ENCODE data around the gene SCAF1.

The SCAF1 gene

GRCh38 chr19:49641688-49642491 is at the start of gene SCAF1:
SCAF1 (plus strand) TSS chr19:49642209; CDS start chr19:49645027, 2,818 bp downstream.
- peak; percentile 99 for DNase-seq

DNA sequence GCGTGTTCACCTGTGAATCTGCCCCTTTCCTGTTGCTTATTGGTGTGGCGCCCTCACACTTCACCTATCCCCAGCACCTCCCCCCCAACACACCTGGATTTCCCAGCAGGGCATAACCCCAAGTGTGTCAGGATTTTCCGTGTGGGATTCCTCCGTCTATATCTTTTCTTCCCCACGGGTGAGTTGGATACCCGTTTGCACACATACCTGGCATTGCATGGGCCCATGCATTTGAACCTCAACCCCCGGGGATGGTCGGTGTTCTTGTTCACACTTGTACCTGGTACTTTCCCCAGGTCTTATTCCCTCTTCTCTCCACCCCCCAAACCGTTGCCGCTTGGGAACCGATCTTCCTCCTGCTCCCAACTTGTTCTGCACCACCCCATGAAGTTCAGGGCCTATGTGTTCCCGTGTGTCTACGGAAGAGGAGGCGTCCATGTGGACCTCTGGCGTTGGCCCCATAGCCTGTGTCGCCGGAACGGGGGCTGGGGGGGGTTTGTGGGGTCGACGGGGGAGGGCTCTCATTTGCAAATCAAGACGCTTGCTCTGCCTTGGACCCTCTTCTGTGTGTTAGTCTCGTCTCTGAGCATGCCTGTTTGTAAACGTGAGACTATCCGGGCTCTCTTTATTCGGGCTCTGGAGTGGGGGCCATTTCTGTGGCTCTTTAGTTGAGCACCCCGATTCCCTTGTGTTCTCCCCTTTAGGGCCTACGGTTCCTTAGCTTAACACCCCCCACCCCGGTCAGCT is 49.4 kb upstream of the SCAF1 start:
- peak; percentile 47 for DNase-seq

DNA sequence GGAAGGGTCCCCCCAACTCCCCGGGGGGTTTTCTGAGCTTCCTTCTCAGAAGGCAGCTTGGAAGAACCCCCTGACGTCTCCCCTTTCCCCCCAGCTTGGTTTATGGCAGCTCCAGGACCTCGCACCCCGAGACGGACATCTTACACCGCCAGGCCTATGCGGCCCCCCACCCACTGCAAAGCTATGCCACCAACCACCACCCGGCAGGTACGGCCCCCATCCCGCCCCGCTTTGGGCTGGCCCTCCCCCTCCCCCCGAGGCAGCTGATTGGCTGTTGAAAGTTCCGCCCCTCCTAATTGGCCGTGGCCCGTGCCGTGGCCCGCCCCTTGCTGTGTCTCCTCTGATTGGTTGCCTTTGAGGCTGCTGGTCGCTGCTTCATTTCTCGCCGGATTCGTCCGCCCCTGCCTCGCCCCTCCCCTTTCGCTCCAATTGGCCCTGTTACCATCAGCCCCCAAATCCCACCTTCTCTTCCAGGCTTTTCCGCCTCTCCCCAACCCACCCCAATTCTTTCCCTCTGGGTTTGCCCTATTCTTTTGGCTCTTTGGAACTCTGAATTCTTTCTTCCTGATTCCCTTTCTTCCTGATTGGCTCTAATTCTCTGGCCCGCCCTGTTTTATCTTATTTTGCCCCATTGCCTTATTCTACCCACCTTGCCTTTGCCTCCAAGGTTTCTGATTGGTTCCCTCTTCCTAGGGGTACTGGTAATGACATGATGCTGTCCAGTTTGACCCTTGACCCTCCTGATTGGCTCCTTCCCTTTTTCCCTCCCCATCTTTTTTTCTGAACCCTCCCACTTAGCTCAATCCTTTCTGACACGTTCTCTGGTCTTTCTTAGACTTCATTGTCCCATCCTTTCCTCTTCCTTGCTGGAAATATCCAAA is 48.5 kb upstream of the SCAF1 start:
- peak; percentile 96 for DNase-seq

DNA sequence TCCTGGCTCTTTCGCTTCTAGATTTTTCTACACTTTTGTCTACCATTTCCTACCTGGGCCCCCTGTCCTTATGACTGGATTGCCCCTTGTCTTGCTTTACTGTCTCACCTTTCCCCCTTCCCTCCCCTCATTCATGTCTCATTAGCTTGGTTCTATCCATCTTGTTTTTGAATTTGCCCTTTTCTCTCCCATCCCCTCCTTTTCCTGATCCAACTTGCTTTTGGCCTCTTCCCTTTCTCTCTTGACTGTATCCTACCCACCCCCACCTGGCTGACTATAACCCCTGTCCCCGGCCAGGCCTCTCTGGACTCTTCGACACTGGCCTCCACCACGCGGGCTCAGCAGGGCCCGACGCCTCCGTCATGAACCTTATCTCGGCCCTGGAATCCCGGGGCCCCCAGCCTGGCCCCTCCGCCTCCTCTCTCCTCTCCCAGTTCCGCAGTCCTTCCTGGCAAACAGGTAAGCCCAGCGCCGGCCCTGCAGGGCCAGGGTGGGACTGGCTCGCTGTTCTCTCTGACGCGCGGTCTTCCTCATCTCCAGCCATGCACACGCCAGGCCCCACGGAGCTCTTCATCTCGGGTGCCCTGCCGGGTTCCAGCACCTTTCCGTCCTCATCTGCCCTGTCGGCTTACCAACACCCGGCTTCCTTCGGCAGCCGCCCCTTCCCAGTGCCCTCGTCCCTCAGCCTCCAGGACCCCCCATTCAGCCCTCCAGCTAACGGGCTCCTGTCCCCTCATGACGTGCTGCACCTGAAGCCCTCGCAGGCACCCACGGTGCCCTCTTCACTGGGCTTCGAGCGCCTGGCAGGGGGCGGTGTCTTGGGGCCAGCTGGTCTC is 47.6 kb upstream of the SCAF1 start:
- DNase-seq: no peak

GRCh38 chr19:49594993-49595818 is 46.8 kb upstream of the SCAF1 start:
- DNase-seq: no peak

DNA sequence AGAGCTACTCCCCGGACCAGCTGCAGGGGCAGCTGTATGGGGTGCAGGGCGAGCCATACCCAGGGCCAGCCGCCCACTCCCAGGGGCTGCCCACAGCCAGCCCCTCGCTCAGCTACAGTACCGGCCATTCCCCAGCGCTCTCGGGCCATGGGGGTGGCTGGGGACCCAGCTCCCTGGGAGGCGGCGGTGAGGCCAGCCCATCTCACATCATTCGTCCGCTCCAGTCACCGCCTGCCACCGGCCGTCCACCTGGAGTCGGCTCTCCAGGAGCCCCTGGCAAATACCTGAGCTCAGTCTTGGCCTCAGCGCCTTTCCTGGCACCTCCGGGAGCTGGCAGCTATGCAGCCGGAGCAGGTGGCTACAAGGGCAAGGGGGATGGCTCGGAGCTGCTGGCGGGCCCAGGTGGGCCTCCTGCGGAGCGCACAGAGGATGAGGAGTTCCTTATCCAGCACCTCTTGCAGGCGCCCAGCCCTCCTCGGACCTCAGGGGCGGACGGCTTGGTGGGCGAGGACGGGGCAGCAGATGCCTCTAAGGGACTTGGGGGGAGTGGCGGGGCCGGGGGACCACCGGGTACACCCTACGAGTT is 46.1 kb upstream of the SCAF1 start:
- no peak for DNase-seq

- no peak for DNase-seq
These were observed 45.6 kb upstream of the SCAF1 start for GRCh38 chr19:49596407-49596806.

DNA sequence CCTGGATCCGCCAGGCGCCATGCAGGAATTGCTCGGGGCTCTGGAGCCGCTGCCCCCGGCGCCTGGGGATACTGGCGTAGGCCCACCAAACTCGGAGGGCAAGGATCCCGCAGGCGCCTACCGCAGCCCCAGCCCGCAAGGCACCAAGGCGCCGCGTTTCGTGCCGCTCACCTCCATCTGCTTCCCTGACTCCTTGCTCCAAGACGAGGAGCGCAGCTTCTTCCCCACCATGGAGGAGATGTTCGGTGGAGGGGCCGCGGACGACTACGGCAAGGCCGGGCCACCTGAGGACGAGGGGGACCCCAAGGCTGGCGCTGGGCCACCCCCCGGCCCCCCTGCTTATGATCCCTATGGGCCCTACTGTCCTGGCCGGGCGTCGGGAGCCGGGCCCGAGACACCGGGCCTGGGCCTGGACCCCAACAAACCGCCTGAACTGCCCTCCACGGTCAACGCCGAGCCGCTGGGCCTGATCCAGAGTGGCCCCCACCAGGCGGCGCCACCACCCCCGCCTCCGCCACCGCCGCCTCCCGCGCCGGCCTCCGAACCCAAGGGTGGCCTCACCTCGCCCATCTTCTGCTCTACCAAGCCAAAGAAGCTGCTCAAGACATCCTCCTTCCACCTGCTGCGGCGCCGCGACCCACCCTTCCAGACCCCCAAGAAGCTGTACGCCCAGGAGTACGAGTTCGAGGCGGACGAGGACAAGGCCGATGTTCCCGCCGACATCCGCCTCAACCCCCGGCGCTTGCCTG is 44.9 kb upstream of the SCAF1 start:
- no peak for DNase-seq

GRCh38 chr19:49597703-49597974 is 44.4 kb upstream of the SCAF1 start:
- no peak for DNase-seq

DNA sequence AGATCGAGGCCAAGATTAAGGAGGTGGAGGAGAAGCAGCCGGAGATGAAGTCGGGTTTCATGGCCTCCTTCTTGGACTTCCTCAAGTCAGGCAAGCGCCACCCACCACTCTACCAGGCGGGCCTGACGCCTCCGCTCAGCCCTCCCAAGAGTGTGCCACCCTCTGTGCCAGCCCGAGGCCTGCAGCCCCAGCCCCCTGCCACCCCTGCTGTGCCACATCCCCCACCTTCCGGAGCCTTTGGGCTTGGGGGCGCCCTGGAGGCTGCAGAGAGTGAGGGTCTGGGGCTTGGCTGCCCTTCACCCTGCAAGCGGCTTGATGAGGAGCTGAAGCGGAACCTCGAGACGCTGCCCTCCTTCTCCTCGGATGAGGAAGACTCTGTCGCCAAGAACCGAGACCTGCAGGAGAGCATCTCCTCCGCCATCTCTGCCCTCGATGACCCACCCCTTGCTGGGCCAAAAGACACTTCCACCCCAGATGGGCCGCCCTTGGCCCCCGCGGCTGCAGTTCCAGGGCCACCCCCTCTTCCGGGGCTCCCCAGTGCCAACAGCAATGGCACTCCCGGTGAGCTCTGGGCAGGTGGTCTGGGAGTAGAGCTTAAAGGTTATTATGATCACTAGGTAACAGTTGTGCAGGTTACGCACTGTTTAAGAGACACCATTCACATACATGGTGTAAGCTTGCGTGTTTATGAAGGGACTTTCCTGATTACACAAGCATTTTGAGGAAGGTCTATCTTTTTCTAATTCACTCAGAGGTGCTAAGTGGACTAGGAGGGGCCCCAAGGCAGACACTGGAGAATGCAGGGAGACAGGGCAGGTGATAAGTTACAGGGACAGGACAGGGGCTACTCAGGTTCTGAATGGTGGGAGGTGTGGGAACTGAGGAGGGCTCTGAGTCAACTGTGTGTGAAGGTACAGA is 42.4 kb upstream of the SCAF1 start:
- DNase-seq: no peak

GRCh38 chr19:49601482-49602038 is 40.4 kb upstream of the SCAF1 start:
- DNase-seq: no peak

- no peak for DNase-seq
These were observed 39.2 kb upstream of the SCAF1 start for GRCh38 chr19:49602806-49603205.

DNA sequence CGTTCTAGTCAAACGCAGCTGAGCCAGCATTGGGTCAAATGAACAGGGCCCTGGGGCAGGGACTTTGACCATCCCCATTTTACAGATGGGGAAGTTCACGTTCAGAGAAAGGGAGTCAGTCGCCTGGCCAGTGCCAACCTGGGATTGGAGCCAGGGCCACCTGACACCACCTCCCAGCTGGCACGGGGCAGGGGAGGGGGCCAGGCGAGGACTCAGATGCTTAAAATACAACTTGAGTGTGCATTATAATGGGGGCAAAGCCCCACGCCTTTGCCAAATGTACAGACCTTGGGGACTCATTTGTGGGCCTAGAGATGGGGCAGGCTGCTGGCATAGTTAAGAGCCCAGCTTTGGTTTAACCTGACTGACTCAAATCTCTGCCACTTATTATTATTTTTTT is 36.4 kb upstream of the SCAF1 start:
- no peak for DNase-seq

DNA sequence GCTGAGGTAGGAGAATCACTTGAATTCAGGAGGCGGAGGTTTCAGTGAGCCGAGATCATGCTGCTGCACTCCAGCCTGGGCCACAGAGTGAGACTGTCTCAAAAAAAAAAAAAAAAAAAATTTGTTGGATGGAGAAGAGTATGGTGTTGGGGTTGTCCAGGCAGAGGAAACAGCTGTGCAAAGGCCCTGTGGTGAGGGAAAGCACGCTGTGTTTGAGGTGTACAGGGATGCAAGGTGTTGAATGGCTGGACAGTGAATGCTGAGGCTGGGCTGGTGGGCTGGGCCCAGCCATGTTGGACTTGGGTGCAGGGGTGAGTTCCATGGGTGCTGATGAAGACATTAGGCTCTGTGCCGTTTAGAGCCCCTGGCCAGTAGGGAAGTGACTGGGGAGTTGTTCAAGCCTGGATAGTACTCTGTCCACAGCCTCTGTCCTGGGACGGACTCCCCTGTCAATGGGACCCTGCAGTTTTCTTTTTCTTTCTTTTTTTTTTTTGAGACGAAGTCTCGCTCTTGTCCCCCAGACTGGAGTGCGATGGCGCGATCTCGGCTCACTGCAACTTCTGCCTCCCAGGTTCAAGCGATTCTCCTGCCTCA is 32.4 kb upstream of the SCAF1 start:
- no peak for DNase-seq

DNA sequence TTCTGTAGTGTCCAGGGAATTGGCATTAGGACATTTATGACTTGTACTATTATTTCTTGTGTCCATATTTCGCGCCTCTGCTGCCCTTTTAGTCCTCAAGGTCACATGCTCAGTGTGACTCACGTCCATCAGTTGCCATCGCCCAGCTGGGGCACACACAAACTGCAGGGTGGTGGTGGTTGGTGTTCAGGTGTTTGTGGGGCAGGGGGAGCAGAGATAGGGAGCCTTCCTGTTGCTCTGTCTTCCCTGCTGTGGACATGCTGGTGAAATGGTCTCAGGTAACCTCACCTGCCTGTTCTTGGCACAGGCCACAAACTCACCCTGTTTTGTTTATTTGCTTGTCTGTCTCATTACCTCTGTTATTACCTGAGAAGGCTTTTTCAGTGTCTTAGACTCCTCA is 28.6 kb upstream of the SCAF1 start:
- DNase-seq: no peak

DNA sequence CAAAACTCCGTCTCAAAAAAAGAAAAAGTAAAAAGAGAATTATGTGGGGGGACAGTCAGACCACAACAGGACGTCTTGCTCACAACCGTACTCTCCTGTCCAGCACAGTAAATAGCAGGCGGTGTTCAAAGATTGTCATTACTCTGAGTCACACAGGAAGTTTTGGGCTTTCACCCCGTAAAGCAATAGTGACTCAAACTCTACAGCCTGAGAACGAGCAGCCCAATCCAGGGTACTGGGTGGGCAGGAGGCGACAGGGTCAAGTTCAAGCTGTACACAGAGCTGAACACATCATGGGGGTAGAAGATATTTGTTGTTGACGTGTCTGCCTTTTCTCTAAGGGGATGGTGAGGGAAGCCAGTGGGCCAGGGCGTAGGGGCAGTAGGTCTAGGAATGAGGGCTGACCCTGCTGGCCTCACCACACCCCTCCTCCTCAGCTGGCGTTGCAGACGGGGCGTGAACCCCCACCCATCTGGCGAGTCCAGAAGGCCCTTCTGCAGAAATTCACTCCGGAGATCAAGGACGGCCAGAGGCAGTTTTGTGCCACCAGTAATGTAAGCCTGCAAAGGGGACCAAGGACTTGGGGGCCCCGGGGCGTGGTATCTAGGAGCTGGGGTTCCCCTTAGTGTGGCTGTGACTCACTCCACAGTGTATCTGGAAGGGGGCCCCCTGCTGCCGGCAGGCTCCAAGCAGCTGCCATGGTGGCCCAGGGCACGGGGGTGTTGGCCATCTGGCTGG is 27.7 kb upstream of the SCAF1 start:
- peak; percentile 68 for DNase-seq

DNA sequence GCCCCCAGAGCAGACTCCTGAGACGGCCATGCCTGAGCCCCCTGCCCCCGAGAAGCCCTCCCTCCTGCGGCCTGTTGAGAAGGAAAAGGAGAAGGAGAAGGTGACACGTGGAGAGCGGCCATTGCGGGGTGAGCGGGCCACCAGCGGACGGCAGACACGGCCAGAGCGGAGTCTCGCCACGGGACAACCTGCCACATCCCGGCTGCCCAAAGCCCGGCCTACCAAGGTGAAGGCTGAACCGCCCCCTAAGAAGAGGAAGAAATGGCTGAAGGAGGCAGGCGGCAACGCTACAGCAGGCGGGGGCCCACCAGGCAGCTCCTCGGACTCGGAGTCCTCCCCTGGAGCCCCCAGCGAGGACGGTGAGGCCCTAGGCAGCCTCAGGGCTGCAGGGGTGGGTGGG is 26.1 kb upstream of the SCAF1 start:
- no peak for DNase-seq

DNA sequence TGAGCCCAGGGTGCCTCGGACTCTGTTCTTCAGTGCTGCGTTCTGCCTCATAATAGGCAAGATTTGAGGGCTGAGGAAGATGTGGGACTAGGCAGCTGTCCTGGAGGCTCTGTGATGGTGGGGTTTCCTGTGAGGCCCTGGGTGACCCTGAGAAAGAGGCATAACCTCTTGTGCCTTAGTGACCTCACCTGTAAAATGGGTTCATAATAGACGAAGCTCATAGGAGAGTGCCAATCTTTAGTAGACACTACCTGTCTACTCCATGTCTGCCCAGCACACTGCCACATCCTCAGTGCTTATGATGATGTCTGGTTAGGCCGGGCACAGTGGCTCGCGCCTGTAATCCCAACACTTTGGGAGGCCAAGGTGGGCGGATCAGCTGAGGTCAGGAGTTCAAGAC is 25.5 kb upstream of the SCAF1 start:
- DNase-seq: no peak
